D721Med (cell line): ENCODE data around the gene NCK1.

Source experiments
- DNase-seq: peaks from one replicate; pipeline ENCODE4 v3.0.0; 2011; ENCODE audit warnings: low spot score; ENCODE audit not compliant: insufficient read length
- FAIRE-seq: peaks from 2 replicates; lab custom pipeline; 2011; peaks lifted over from hg19 to GRCh38; lab: Jason Lieb, UNC
- CTCF ChIP-seq: IDR thresholded peaks from 2 replicates; pipeline ENCODE4 v1.5.1; 2012; ENCODE audit warnings: mild to moderate bottlenecking, control low read depth; ENCODE audit not compliant: insufficient read depth; ENCODE audit errors: missing control alignments

Gene NCK1

DNA sequence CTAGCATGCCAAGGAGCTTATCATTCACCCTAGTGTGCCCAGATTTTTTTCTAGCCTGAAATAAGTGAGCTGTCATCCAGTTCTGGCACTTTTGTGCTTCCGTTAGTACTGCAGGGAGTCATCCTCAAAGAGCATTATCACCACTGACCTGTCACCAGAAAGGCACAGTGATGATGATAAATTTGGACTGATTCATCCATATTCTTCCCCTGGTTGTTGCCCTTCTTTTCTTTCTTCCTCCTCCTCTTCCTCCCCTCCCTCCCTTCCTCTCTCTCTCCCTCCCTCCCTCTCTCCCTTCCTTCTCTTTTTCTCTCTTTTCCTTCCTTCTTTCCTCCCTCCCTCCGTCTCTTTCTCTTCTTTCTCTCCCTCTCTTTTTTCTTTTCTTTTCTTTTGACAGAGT is 21.8 kb upstream of the NCK1 start:
- FAIRE-seq (no peak), DNase-seq (no peak)
- TF ChIP-seq CTCF = no peak

DNA sequence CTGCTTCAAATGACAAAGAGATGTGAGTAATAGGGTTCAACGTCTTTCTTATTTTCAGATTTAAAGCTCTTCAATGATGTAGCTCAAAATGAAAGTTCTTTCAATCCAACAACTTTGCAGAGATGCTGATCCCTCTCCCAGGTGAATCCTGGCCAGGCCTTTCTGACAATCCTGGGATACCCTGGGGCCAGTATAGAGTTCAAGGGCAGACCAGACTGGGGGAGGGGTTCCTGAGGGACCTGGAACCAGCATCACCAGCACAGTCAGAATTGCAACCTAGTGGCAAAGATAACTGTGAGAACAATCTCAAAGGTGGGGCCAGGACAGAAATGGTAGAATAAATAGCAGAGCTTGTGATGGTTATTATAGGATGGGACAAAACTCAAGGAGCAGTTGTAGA is 19.7 kb upstream of the NCK1 start:
- FAIRE-seq (no peak), DNase-seq (no peak)
- no peak for TF ChIP-seq CTCF

DNA sequence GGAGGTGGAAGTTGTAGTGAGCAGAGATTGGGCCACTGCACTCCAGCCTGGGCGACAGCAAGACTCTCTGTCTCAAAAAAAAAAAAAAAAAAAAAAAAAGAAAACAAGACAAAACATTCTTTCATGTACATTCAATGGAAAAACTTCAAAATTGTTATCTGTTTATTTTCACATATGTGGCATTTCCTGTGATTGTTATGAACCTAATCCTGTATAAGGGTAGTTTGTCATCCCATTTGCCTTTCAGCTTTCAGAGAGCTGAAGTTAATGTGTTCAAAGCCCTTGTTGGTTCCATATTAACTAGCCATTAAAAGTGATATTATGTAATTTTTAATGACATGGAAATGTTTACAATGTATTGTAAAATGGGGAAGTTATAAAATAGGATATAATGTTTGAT is 17.3 kb upstream of the NCK1 start:
- DNase-seq (no peak), FAIRE-seq (no peak)
- TF ChIP-seq CTCF = no peak

DNA sequence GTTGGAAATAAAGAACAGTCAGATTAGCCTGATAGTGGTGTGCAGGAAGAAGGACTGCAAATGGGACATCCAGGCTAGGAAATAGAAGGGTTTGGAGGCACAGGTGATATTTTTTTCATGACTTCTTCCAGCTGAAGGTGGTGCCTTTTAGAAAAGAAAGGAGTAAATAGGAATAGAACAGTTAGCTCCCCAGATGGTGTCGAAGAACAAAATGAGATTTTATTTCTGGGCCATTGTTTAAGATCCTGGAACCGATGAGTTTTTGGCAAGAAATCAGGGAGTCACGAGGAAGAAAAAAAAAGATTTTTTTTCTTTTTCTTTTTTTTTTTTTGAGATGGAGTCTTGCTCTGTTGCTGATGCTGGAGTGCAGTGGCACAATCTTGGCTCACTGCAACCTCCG is 9.8 kb upstream of the NCK1 start:
- TF ChIP-seq CTCF = no peak
- DNase-seq (no peak), FAIRE-seq (no peak)

- DNase-seq (no peak), FAIRE-seq (no peak)
- no peak for TF ChIP-seq CTCF
Observed at GRCh38 chr3:136856665-136857064, 5.3 kb upstream of the NCK1 start.

DNA sequence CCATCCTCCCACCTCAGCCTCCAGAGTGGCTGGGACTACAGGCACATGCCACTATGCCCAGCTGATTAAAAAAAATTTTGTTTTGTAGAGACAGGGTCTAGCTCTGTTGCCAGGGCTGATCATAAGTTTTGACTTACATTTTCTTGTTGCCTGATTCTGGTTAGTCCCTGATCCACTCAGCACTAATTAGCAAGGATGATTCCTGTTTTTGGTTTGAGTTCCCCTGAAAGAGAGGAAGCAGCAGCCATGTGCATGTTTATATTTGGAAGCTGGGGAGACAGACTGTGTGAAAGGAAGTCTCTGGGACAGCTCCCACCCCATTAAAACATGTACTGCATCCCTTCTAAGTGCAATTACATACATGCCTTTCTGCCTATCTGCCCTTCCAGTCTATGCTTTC is 3.6 kb upstream of the NCK1 start:
- DNase-seq (no peak), FAIRE-seq (no peak)
- no peak for TF ChIP-seq CTCF

- no peak for DNase-seq
- FAIRE-seq = no peak
- no peak for TF ChIP-seq CTCF
Observed at GRCh38 chr3:136860541-136860940, 1.5 kb upstream of the NCK1 start.
